Measurements from ENCODE around the gene DOCK10.

DOCK10 gene

GRCh38 chr2:225022188-225022587 is 20.1 kb downstream of the DOCK10 start:
- H3K14ac ChIP-seq (ENCODE audit: low read length): no peak overlapping the region
- H2AFZ ChIP-seq (ENCODE audit: low read length): no peak overlapping the region
- no peak for DNase-seq (ENCODE audit: low spot score)
- H2BK120ac ChIP-seq (ENCODE audit: low read depth, low read length): no peak overlapping the region
- no peak overlapping the region for H3K4me3 ChIP-seq (ENCODE audit: low read length in 2 of 2)
- no peak overlapping the region for H3K18ac ChIP-seq (ENCODE audit: low read length)
- no peak overlapping the region for H4K91ac ChIP-seq (ENCODE audit: low read depth, low read length, poor library complexity)
- H2BK12ac ChIP-seq (ENCODE audit: low read length): no peak overlapping the region
- no peak overlapping the region for H2BK5ac ChIP-seq (ENCODE audit: low read length)
- H3K4me2 ChIP-seq (ENCODE audit: insufficient read depth, low read length, poor library complexity, severe bottlenecking): no peak overlapping the region
- no peak overlapping the region for H2AK5ac ChIP-seq (ENCODE audit: low read depth, low read length)
- H3K27ac ChIP-seq (replicated peaks; ENCODE audit: low read length): no peak overlapping the region
- H2BK15ac ChIP-seq (ENCODE audit: low read length): no peak overlapping the region
- H3K27me3 ChIP-seq (ENCODE audit: control insufficient read depth in 3 of 3, insufficient read depth in 3 of 3, low read depth in 1 of 3, low read length in 3 of 3): no peaks in the 10 kb centered on the region
- H3K9me3 ChIP-seq (replicated peaks in 1 of 2; ENCODE audit: control insufficient read depth in 2 of 2, insufficient read depth in 1 of 2, low read depth in 1 of 2, low read length in 2 of 2): no peaks in the 10 kb centered on the region
- no peaks in the 10 kb centered on the region for H3K36me3 ChIP-seq (replicated peaks in 1 of 2; ENCODE audit: control insufficient read depth in 2 of 2, insufficient read depth in 2 of 2, low read length in 2 of 2)
- no CpG with 5 or more reads among the region's 4 CpGs for WGBS, 2 donors (ENCODE audit: extremely low coverage in 2 of 2, insufficient read length in 2 of 2, insufficient replicate concordance in 1 of 2)
- no peak overlapping the region for H3K9ac ChIP-seq (ENCODE audit: low read depth, low read length, poor library complexity)
- no peak overlapping the region for H3K23ac ChIP-seq (ENCODE audit: low read depth, low read length, poor library complexity)
- H4K8ac ChIP-seq (ENCODE audit: low read depth, low read length): no peak overlapping the region
- H3K4ac ChIP-seq (ENCODE audit: low read length): no peak overlapping the region
- H3K79me1 ChIP-seq (ENCODE audit: low read depth, low read length): no peaks in the 10 kb centered on the region
- H3K4me1 ChIP-seq (ENCODE audit: control insufficient read depth in 2 of 2, insufficient read depth in 1 of 2, low read depth in 1 of 2, low read length in 2 of 2): no peaks in the 10 kb centered on the region

GRCh38 chr2:225020168-225020849 is 22.0 kb downstream of the DOCK10 start:
- no peak overlapping the region for H2AFZ ChIP-seq (ENCODE audit: low read length)
- no peak overlapping the region for H2BK15ac ChIP-seq (ENCODE audit: low read length)
- H3K4me2 ChIP-seq (ENCODE audit: insufficient read depth, low read length, poor library complexity, severe bottlenecking): no peak overlapping the region
- no peaks in the 10 kb centered on the region for H3K79me1 ChIP-seq (ENCODE audit: low read depth, low read length)
- H3K9me3 ChIP-seq (replicated peaks in 1 of 2; ENCODE audit: control insufficient read depth in 2 of 2, insufficient read depth in 1 of 2, low read depth in 1 of 2, low read length in 2 of 2): no peaks in the 10 kb centered on the region
- H4K8ac ChIP-seq (ENCODE audit: low read depth, low read length): no peak overlapping the region
- no peak overlapping the region for H2AK5ac ChIP-seq (ENCODE audit: low read depth, low read length)
- H3K14ac ChIP-seq (ENCODE audit: low read length): no peak overlapping the region
- H3K18ac ChIP-seq (ENCODE audit: low read length): no peak overlapping the region
- H3K27ac ChIP-seq (replicated peaks; ENCODE audit: low read length): no peak overlapping the region
- no peak overlapping the region for H2BK12ac ChIP-seq (ENCODE audit: low read length)
- H3K9ac ChIP-seq (ENCODE audit: low read depth, low read length, poor library complexity): no peak overlapping the region
- no peaks in the 10 kb centered on the region for H3K36me3 ChIP-seq (replicated peaks in 1 of 2; ENCODE audit: control insufficient read depth in 2 of 2, insufficient read depth in 2 of 2, low read length in 2 of 2)
- H3K27me3 ChIP-seq (ENCODE audit: control insufficient read depth in 3 of 3, insufficient read depth in 3 of 3, low read depth in 1 of 3, low read length in 3 of 3): no peaks in the 10 kb centered on the region
- no peaks in the 10 kb centered on the region for H3K4me1 ChIP-seq (ENCODE audit: control insufficient read depth in 2 of 2, insufficient read depth in 1 of 2, low read depth in 1 of 2, low read length in 2 of 2)
- WGBS, 2 donors (ENCODE audit: extremely low coverage in 2 of 2, insufficient read length in 2 of 2, insufficient replicate concordance in 1 of 2): no CpG with 5 or more reads among the region's 3 CpGs
- H3K4me3 ChIP-seq (ENCODE audit: low read length in 2 of 2): no peak overlapping the region
- H3K4ac ChIP-seq (ENCODE audit: low read length): no peak overlapping the region
- no peak overlapping the region for H2BK5ac ChIP-seq (ENCODE audit: low read length)
- DNase-seq (ENCODE audit: low spot score): no peak
- no peak overlapping the region for H3K23ac ChIP-seq (ENCODE audit: low read depth, low read length, poor library complexity)
- H2BK120ac ChIP-seq (ENCODE audit: low read depth, low read length): no peak overlapping the region
- H4K91ac ChIP-seq (ENCODE audit: low read depth, low read length, poor library complexity): no peak overlapping the region

- Histone ChIP-seq H3K9me3 (replicated peaks in 1 of 2; ENCODE audit: control insufficient read depth in 2 of 2, insufficient read depth in 1 of 2, low read depth in 1 of 2, low read length in 2 of 2) (no peaks in the 10 kb centered on the region), H2BK12ac (ENCODE audit: low read length) (no peak overlapping the region), H2BK120ac (ENCODE audit: low read depth, low read length) (no peak overlapping the region), H3K18ac (ENCODE audit: low read length) (no peak overlapping the region), H2AFZ (ENCODE audit: low read length) (no peak overlapping the region), H2BK5ac (ENCODE audit: low read length) (no peak overlapping the region), H3K79me1 (ENCODE audit: low read depth, low read length) (no peaks in the 10 kb centered on the region), H2AK5ac (ENCODE audit: low read depth, low read length) (no peak overlapping the region), H4K8ac (ENCODE audit: low read depth, low read length) (no peak overlapping the region), H3K14ac (ENCODE audit: low read length) (no peak overlapping the region), H3K4me2 (ENCODE audit: insufficient read depth, low read length, poor library complexity, severe bottlenecking) (no peak overlapping the region), H3K4me3 (ENCODE audit: low read length in 2 of 2) (no peak overlapping the region), H4K91ac (ENCODE audit: low read depth, low read length, poor library complexity) (no peak overlapping the region), H3K4ac (ENCODE audit: low read length) (no peak overlapping the region), H3K27ac (replicated peaks; ENCODE audit: low read length) (no peak overlapping the region), H3K4me1 (ENCODE audit: control insufficient read depth in 2 of 2, insufficient read depth in 1 of 2, low read depth in 1 of 2, low read length in 2 of 2) (no peaks in the 10 kb centered on the region), H3K23ac (ENCODE audit: low read depth, low read length, poor library complexity) (no peak overlapping the region), H3K36me3 (replicated peaks in 1 of 2; ENCODE audit: control insufficient read depth in 2 of 2, insufficient read depth in 2 of 2, low read length in 2 of 2) (no peaks in the 10 kb centered on the region), H3K9ac (ENCODE audit: low read depth, low read length, poor library complexity) (no peak overlapping the region), H2BK15ac (ENCODE audit: low read length) (no peak overlapping the region), H3K27me3 (ENCODE audit: control insufficient read depth in 3 of 3, insufficient read depth in 3 of 3, low read depth in 1 of 3, low read length in 3 of 3) (no peaks in the 10 kb centered on the region)
- WGBS, 2 donors (ENCODE audit: extremely low coverage in 2 of 2, insufficient read length in 2 of 2, insufficient replicate concordance in 1 of 2): no CpG with 5 or more reads among the region's 4 CpGs
- DNase-seq (ENCODE audit: low spot score): no peak
Measured at GRCh38 chr2:225019105-225019504, 23.2 kb downstream of the DOCK10 start.

GRCh38 chr2:225017713-225018112 is 24.6 kb downstream of the DOCK10 start:
- no peak overlapping the region for H3K4ac ChIP-seq (ENCODE audit: low read length)
- no peak overlapping the region for H3K4me3 ChIP-seq (ENCODE audit: low read length in 2 of 2)
- no peaks in the 10 kb centered on the region for H3K27me3 ChIP-seq (ENCODE audit: control insufficient read depth in 3 of 3, insufficient read depth in 3 of 3, low read depth in 1 of 3, low read length in 3 of 3)
- no peak overlapping the region for H2BK5ac ChIP-seq (ENCODE audit: low read length)
- H3K36me3 ChIP-seq (replicated peaks in 1 of 2; ENCODE audit: control insufficient read depth in 2 of 2, insufficient read depth in 2 of 2, low read length in 2 of 2): no peaks in the 10 kb centered on the region
- H4K91ac ChIP-seq (ENCODE audit: low read depth, low read length, poor library complexity): no peak overlapping the region
- H3K23ac ChIP-seq (ENCODE audit: low read depth, low read length, poor library complexity): no peak overlapping the region
- no peak overlapping the region for H3K4me2 ChIP-seq (ENCODE audit: insufficient read depth, low read length, poor library complexity, severe bottlenecking)
- no peak overlapping the region for H2BK120ac ChIP-seq (ENCODE audit: low read depth, low read length)
- H3K4me1 ChIP-seq (ENCODE audit: control insufficient read depth in 2 of 2, insufficient read depth in 1 of 2, low read depth in 1 of 2, low read length in 2 of 2): no peaks in the 10 kb centered on the region
- no CpG with 5 or more reads among the region's 3 CpGs for WGBS, 2 donors (ENCODE audit: extremely low coverage in 2 of 2, insufficient read length in 2 of 2, insufficient replicate concordance in 1 of 2)
- H3K18ac ChIP-seq (ENCODE audit: low read length): no peak overlapping the region
- H3K79me1 ChIP-seq (ENCODE audit: low read depth, low read length): no peaks in the 10 kb centered on the region
- H3K9ac ChIP-seq (ENCODE audit: low read depth, low read length, poor library complexity): no peak overlapping the region
- no peak overlapping the region for H2BK15ac ChIP-seq (ENCODE audit: low read length)
- H3K27ac ChIP-seq (replicated peaks; ENCODE audit: low read length): no peak overlapping the region
- no peak overlapping the region for H2AFZ ChIP-seq (ENCODE audit: low read length)
- H4K8ac ChIP-seq (ENCODE audit: low read depth, low read length): no peak overlapping the region
- no peak overlapping the region for H2BK12ac ChIP-seq (ENCODE audit: low read length)
- no peak overlapping the region for H2AK5ac ChIP-seq (ENCODE audit: low read depth, low read length)
- no peaks in the 10 kb centered on the region for H3K9me3 ChIP-seq (replicated peaks in 1 of 2; ENCODE audit: control insufficient read depth in 2 of 2, insufficient read depth in 1 of 2, low read depth in 1 of 2, low read length in 2 of 2)
- no peak overlapping the region for H3K14ac ChIP-seq (ENCODE audit: low read length)
- DNase-seq (ENCODE audit: low spot score): no peak

Measured in neuronal stem cell (in vitro differentiated cells).